Hepatocyte (in vitro differentiated cells): ENCODE measurements around the gene GMDS.

ENCODE experiments used
- CTCF ChIP-seq: fragments of 200-600 bp; sonication (generic); IDR thresholded peaks from 2 replicates; pipeline ENCODE4 v1.5.1; 2016; ENCODE audit warnings: antibody characterized with exemption, mild to moderate bottlenecking; ENCODE audit not compliant: poor library complexity
- EZH2 ChIP-seq: fragments of 200-600 bp; sonication (generic); IDR thresholded peaks from 2 replicates; pipeline ENCODE4 v1.6.1; 2016; ENCODE audit warnings: antibody characterized with exemption, mild to moderate bottlenecking, borderline replicate concordance
- EZH2phosphoT487 ChIP-seq: fragments of 200-600 bp; sonication (generic); IDR thresholded peaks from one replicate; pipeline ENCODE4 v1.6.1; 2018; ENCODE audit warnings: antibody characterized with exemption, mild to moderate bottlenecking, low read depth, moderate library complexity; ENCODE audit not compliant: unreplicated experiment, severe bottlenecking

GRCh38 chr6:1890987-1891386 is 354.4 kb downstream of the GMDS start:
- TF ChIP-seq CTCF (no peak), EZH2 (no peak), EZH2phosphoT487 (no peak)
